NCI-H146 (cell line): ENCODE data around the gene SLC25A13.

Experiments used
- DNase-seq: peaks from one replicate; lab custom pipeline; 2025; lab: John Stamatoyannopoulos, UW

The SLC25A13 gene

GRCh38 chr7:96243241-96243640 lies 78.7 kb downstream of the SLC25A13 start:
- no peak for DNase-seq

- DNase-seq, result no peak
These were observed 80.0 kb downstream of the SLC25A13 start for GRCh38 chr7:96241855-96242254.

GRCh38 chr7:96238976-96239766 lies 82.7 kb downstream of the SLC25A13 start:
- DNase-seq, result no peak

DNA sequence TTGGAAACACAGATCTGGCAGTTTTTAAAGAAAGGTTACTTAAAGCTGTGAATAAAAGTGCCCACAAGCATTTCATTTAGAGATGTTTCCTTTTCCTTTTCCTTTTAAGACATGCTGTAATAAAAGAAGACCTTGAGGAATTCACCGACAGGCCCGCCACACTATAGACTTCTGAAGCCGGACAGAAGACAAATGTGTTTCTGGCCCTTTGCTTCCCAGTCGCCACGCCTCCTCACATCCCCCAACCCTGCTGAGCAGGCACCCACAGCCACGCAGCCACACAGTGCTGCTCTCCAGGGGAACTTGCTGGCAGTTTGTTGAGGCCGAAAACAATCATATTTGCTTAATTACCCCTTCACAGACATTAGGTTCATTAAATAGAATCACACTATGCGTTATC lies 83.4 kb downstream of the SLC25A13 start:
- DNase-seq, result no peak

- DNase-seq, result no peak
These were observed 84.9 kb downstream of the SLC25A13 start for GRCh38 chr7:96237040-96237439.

DNA sequence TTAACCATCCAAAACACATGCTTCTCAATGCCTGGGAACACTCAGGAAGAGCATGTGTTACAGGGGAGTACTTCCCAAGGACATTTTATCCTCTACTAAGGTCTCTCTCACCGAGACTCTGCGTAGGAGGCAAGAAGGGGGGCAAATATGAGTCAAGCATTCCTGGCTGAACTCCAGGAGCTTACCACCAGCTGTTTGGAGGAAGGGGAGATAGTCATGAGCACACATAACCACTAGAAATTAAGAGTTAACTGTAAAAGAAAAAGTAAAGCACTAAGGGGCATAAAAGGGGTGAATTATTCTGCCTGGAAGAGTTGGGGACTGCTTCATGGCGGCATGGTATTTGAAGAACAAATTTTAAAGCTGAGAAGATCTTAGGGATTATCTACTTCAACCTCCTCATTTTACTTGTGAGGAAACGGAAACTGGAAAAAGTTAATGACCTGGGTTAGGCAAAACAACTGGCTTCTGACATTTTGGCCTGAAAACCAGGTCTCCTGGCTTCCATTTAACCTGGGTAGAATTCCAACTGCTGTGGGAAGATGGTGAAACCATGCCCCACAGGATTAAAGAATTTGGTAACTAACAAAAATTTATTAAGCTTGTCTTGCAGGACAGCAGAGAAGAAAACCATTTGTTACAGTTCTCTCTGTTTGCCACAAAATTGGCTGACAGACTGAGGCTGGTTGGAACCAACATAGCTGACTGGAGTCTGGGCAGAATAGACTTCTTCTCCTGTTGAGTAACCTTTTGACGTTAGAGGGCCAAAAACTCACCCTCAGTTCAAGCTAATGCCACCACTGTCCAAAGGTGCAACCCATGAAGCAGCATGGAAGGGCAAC lies 85.5 kb downstream of the SLC25A13 start:
- peak; percentile 21 for DNase-seq

GRCh38 chr7:96235281-96235680 lies 86.6 kb downstream of the SLC25A13 start:
- peak; percentile 12 for DNase-seq

GRCh38 chr7:96233528-96234154 lies 88.3 kb downstream of the SLC25A13 start:
- no peak for DNase-seq

DNA sequence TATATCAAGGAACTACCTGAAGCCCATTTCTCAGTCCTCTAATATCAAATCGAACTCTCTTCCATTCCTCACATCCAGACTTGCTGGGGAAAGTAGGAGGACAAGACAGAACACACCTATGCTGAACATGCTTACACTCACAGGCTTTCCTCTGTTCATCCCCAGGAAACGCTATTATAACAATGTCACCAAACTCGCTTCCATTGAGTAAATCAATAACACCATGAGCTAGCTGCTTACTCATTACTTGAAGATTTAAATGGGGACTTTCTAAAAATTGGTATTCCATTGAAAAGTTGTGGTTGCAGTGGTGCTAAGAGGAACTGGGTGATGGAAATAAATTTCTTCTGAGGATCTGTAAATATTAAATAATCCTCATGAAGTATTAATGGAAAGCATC lies 88.8 kb downstream of the SLC25A13 start:
- no peak for DNase-seq

DNA sequence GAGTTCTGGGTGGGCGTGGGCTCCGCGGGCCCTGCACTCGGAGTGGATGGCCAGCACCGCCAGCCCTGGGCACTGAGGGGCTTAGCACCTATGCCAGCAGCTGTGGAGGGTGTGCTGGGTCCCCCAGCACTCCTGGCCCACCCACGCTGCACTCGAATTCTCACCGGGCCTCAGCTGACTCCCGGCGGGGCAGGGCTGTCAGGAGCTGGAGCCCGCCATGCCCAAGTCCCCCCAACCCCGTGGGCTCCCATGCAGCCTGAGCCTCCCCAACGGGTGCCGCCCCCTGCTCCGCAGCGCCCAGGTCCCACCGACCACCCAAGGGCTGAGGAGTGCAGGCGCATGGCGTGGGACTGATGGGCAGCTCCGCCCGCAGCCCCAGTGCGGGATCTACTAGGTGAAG lies 93.1 kb downstream of the SLC25A13 start:
- DNase-seq, result no peak

DNA sequence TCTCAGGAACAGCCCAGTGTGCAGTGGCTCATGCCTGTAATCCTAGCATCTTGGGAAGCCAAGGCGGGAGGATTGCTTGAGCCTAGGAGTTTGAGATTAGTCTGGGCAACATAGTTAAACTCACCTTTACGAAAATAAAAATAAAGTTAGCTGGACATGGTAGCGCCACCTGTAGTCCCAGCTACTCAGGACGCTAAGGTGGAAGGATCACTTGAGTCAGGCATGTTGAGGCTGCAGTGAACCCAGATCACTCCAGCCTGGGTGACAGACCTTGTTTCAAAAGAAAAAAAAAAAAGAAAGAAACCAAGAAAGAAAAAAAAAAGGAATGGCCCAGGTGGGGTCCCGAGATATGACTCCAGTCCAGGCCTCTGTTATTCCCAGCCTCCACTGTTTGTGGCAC lies 96.6 kb downstream of the SLC25A13 start:
- DNase-seq, result no peak

- peak; percentile 24 for DNase-seq
These were observed 97.2 kb downstream of the SLC25A13 start for GRCh38 chr7:96224685-96225084.

DNA sequence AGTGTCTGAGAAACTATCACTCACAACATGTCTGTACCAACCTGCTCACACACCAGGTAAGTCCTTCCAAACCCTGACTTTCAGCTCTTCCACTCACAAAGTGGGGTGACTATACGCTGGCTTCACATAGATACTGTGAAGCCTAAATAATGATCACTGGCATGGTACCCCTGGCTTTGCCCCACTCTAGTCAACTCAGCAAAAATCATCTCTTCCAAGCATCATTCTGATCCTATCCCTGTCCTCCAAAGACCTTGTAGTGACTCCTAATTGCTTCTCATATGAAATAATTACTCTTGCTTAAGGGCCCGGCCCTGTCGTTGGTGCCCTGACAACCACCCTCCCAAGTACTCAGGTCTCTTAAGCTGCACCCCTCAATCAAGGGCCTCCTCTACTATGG lies 97.8 kb downstream of the SLC25A13 start:
- no peak for DNase-seq

- no peak for DNase-seq
These were observed 100.0 kb downstream of the SLC25A13 start for GRCh38 chr7:96221888-96222287.

- DNase-seq, result no peak
These were observed 102.3 kb downstream of the SLC25A13 start for GRCh38 chr7:96219378-96220130.

DNA sequence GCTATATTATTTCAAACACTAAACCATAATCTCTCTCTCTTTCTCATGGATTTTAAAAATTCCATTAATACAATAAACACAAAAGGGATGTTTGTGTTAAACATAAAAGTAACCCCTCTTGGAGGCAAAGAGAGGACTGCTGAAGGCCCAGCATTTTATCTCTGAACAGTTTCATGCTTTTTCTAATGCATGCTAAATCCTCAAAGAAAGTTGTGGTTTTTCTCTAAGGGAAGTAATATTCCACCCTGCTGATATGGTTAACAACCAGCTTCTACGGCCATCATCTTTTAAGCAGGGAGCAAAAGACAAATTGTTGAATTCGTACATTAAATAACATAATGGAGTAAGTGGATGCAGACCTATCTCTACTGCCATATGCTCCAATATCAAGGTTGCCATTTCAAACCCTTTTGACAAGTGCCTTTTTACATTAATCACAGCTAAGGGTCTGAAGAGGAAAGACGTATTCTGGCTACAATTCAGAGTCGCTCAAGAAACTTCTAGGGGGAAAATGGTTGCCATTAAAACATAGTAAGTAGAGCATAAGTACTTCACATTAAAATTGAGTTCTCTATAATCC lies 103.1 kb downstream of the SLC25A13 start:
- DNase-seq, result no peak

DNA sequence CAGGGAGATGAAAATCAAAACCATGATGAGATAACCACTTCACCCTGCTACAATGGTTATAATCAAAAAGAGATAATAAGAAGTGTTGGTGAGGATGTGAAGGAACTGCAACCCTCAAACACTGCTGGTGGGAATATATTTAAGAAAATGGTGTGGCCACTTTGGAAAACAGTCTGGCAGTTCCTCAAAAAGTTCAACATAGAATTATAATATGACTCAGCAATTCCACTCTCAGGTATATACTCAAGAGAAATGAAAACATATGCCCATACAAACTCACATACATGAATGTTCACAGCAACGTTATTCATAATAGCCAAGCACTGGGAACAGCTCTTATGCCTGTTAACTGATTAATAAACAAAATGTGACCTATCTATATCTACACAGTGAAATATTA lies 104.8 kb downstream of the SLC25A13 start:
- no peak for DNase-seq

DNA sequence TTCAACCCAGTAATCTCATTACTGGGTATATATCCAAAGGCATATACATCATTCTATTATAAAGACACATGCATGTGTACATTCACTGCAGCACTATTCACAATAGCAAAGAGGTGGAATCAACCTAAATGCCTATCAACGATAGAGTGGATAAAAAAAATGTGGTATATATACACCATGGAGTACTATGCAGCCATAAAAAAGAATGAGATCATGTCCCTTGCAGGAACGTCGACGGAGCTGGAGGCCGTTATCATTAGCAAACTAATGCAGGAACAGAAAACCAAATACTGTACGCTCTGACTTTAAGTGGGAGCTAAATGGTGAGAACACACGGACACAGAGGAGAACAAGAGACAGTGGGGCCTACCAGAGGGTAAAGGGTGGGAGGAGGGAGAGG lies 105.5 kb downstream of the SLC25A13 start:
- no peak for DNase-seq

DNA sequence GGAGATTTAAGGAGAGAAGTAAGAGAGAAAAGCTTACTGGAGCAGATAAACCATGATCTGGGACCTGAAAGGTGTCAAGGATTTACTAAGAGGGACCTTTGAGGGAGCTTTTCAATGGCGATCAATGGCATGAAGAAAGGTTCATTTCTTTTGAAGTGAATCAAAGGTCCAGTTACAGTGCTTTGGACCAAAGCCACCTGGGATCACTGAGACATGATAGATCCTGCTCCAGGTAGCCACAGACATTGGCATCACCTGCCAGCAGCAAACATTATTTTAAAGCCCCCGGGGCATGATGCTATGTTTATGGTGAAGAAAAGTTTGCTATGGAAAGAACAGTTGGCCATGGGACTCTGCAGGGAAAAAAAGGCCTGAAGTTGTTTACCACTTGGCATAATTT lies 109.4 kb downstream of the SLC25A13 start:
- peak; percentile 79 for DNase-seq

DNA sequence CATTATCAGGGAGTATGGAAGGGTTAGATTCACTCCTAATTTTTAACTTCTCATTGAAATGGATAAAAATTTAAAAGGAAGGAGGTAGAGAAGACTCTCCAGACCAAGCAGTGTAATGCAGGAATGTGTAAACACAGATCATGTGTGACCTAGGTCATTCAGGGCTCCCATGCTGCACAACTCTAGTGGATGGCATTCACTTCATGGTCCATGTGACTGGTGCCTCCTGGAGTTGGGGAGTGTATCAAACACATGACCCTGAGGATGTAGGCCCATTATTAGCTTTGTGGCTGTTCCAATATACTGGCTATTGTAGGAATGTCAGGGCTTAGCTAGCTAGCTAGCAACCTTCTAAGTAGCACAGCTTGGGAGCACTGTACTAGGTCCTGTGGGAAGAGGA lies 109.9 kb downstream of the SLC25A13 start:
- DNase-seq, result peak; percentile 49

- DNase-seq, result no peak
These were observed 116.2 kb downstream of the SLC25A13 start for GRCh38 chr7:96205665-96206064.

DNA sequence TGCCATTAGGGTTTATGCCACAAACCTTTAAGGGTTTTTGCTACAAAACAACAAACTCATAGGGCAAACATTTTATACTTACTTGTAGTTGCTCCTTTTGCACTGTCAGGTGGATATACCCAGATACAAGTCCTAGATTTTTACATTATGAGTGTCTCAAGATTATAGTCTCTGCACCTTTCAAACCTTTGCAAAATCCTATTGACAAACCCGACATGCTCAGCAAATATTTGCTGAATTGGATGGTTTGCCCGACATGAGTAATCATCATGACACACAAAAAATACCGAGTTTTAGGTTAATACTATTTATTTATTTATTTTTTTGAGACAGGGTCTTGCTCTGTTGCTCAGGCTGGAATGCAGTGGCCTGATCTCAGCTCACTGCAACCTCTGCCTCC lies 117.3 kb downstream of the SLC25A13 start:
- DNase-seq, result no peak
